Stimulated activated CD8-positive, alpha-beta memory T cell treated with anti-CD3 and anti-CD28 coated beads, Interleukin-7, amount 100 ng/mL, for 48 hours (primary cell): ENCODE measurements around the gene PCNX2.
A peak's percentile ranks its signal among the peaks of the same experiment; 100 is the strongest.
"Not testable (repeated sequence)": the region's sequence is repeated elsewhere in the genome, so short reads cannot be mapped to it uniquely, and the experiment has no call there.

Experiments used
- DNase-seq, 2 donors: peaks; one replicate each; pipeline ENCODE4 v3.0.0-alpha.2; 2020; ENCODE audit warnings: low read depth in 1 of 2; ENCODE audit errors: extremely low read depth in 1 of 2

The PCNX2 gene

GRCh38 chr1:233172201-233172600 is 123.3 kb downstream of the PCNX2 start:
- DNase-seq: no peak

- DNase-seq: no peak
Measured at GRCh38 chr1:233170741-233171140, 124.8 kb downstream of the PCNX2 start.

GRCh38 chr1:233168384-233168783 is 127.1 kb downstream of the PCNX2 start:
- DNase-seq: no peak

- no peak for DNase-seq
Measured at GRCh38 chr1:233166896-233167295, 128.6 kb downstream of the PCNX2 start.

- DNase-seq: no peak
Measured at GRCh38 chr1:233163696-233164095, 131.8 kb downstream of the PCNX2 start.

- no peak for DNase-seq
Measured at GRCh38 chr1:233158322-233158721, 137.2 kb downstream of the PCNX2 start.

- no peak for DNase-seq
Measured at GRCh38 chr1:233157245-233157644, 138.3 kb downstream of the PCNX2 start.

DNA sequence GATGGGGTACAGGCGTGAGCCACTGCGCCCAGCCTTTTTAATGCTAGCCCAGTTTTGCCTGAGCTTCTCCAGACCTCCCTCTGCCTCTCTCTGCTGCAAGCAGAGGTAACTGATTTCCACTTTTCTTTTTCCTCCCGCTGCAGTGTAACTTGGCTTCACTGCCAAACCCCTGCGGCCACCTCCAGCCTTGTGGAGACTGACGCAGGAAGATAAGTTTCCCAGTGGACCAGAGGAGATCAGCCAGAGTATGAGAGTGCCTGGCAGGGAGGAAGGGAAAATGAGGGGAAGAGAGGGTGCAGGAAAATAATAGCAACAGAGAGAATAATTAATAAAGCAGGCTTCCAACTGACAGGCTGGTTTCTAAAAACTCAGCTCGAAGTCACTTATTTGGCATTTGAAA is 143.7 kb downstream of the PCNX2 start:
- DNase-seq: no peak

DNA sequence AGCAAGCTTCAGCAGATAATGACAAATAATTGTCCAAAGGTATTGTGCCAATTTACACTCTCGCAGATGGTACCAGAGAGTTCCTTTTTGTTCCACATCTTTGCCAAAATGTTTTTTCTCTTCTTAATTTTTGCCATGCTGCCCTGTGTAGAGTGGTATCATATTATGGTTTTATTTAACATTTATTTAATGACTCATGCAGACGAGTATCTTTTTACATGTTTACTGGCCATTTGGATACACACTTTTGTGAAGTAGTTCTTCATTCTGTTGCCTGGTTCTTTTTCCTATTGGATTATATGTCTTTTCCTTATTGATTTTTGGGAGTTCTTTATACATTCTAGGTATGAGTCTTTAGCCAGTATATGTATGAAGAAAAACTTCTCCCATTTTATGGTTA is 151.1 kb downstream of the PCNX2 start:
- no peak for DNase-seq

GRCh38 chr1:233143241-233143640 is 152.3 kb downstream of the PCNX2 start:
- DNase-seq: no peak

DNA sequence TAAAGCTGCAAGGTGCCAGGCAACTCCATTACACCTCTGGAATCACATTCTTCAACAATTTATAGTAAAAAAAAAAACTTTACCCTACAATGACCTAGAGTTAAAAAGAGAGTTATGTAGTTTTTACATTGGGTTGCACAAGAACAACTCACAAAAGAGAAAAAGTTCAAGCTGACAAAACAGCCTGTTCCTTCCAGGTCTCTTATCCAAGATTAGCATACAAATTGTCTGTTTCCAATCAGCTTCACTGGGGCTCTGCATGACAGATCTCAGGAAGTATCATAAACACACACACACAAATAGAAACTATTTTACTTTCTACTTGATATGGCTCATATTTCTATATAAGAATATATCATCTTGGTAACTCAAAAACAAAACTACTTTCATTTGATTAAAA is 154.6 kb downstream of the PCNX2 start:
- no peak for DNase-seq

DNA sequence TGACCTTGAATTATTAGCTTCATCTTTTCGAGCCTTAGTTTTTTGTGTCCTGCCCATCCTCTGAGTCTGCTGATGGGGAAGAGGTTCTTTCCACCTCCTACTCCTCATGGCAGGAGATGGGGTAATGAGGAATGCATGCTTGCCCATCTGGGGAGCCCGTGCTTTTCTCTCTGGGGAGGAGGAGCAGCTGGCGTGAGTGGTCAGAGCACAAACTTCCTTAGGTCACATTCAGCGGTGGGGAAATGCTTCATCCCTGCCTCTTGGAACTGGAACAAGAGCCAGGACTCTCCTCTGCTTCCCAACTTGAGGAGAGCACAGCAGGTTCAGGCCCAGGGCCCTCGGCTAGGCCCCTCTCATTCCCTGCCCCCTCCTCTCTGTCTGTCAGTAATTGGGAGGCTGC is 155.0 kb downstream of the PCNX2 start:
- DNase-seq: no peak

GRCh38 chr1:233138788-233139585 is 156.5 kb downstream of the PCNX2 start:
- DNase-seq: no peak

DNA sequence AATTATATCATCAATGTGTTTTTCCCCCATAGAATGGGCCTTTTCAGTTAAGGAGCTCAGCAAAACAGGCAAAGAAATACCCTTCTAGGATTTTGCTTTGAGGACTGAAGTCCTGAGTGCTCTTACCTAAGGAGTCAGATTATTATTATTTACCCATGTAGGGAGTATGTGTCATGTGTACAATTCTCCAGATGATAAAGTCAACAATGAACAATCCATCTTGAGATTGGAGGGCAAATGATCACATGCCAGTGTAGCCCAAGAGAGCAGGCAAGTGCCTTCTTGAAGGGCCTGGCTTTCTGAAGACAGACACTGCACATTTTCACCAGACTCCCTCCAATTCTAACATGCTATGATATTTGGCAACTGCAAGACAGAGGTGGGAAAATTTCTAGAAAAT is 159.7 kb downstream of the PCNX2 start:
- DNase-seq: no peak

GRCh38 chr1:233132445-233132844 is 163.1 kb downstream of the PCNX2 start:
- DNase-seq: no peak

- not testable (repeated sequence) for DNase-seq
Measured at GRCh38 chr1:233129031-233129430, 166.5 kb downstream of the PCNX2 start.

- no peak for DNase-seq
Measured at GRCh38 chr1:233127157-233127556, 168.4 kb downstream of the PCNX2 start.

GRCh38 chr1:233122779-233123178 is 172.7 kb downstream of the PCNX2 start:
- no peak for DNase-seq

DNA sequence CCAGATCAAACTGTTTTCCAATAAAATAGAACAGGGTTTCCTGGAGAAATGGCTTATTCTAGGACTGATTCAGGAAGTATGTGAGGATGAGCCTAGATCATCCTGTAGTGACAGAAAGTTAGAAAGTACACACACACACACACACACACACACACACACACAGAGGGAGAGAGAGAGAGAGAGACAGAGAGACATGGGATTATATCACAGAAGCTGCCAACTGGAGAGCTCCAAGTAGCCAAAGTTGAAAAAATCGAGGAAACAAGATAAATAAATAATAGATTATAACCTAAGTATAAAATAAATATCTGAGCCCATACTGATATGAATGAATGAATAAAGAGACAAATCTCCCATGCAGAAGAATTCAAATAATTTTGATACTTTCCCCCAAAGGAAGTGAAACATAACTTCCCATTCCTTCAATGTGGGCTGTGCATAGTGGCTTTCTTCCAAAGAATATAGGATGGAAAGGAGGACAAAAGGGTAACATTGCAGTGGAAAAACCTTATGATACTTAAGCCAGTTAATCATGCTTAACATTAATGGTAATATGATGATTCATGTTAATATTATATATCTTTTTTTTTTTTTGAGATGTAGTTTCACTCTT is 173.5 kb downstream of the PCNX2 start:
- DNase-seq: no peak

DNA sequence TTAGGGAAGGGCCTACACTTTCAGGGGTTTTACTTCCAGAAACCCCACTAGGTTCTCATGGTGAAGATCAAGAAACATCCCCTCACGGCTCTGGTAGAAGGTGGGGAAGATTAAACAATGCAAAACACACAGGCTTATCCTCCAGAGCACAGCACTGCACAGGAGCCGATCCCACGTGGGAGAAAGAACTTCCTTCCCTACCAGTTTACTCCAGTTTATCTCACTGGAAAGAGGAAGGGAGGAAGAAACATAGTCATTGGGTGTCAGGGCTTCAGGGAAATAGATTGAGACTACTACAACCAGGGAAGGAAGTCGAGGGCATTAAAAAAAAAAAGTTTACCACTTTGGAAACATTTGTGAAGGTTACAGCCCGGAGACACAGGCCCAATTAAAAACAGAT is 180.7 kb downstream of the PCNX2 start:
- no peak for DNase-seq

- DNase-seq: no peak
Measured at GRCh38 chr1:233114159-233114558, 181.4 kb downstream of the PCNX2 start.

DNA sequence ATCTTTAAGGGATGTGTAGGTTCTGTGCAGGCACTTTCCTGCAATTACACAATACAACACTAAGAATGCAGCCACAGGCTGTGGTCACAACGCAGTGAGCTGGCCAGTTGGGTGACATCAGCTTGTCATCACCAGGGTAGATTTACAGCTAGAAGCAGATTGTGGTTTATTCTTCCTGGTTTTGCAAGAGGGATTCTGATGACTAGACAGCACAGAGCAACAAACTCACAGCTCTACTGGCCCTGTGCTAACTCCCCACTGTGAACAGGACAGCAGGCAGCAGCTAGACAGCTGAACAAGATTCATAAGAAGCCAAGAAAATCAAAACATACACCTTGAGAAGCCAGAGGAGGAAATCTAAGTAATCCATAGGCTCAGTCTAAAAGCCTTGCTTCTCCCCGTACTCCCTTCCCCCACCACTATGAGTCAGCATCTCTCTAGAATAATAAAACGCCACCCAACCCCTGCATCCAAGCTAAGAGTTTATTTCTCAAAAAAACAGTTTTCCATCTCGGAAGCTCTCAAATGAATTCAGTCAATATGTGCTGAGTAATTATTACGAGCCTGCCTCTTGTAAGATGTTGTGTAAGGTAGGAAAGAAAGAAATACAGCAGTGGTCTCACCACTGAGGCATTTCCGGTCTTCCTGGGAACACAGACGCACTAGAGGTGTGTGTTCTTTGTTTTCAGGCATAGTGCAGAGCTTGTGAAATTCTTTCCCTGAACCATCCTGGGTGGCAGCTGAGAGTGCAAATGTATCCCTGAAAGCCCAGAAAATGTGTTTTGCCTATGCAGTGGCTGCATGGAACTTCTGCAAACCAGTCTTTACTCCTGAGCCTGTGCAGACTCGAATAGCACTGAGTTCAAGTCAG is 182.3 kb downstream of the PCNX2 start:
- peak; percentile 19 to 49 for DNase-seq
